Suprapubic skin (tissue), 4 donors: ENCODE data around the gene YES1.

Experiments
- CTCF ChIP-seq, 2 donors: fragments of 200-600 bp in 1 of 2; fragments of 450-650 bp in 1 of 2; sonication (generic) in 1 of 2; IDR thresholded peaks; one replicate each; pipeline ENCODE4 v1.5.1; 2016 to 2019; ENCODE audit warnings: antibody characterized with exemption in 2 of 2, mild to moderate bottlenecking in 1 of 2, moderate library complexity in 1 of 2
- EP300 ChIP-seq: sonication (generic); formaldehyde crosslinking; IDR thresholded peaks from one replicate; pipeline ENCODE4 v1.6.1; 2017; ENCODE audit warnings: antibody characterized with exemption
- POLR2A ChIP-seq, 2 donors: fragments of 450-650 bp; IDR thresholded peaks; one replicate each; pipeline ENCODE4 v1.6.1; 2017; ENCODE audit warnings: antibody characterized with exemption in 2 of 2, mild to moderate bottlenecking in 2 of 2, moderate library complexity in 2 of 2
- POLR2AphosphoS5 ChIP-seq, 3 donors: sonication (generic); formaldehyde crosslinking; IDR thresholded peaks; one replicate each; pipeline ENCODE4 v1.6.1; 2017; ENCODE audit warnings: antibody characterized with exemption in 3 of 3

DNA sequence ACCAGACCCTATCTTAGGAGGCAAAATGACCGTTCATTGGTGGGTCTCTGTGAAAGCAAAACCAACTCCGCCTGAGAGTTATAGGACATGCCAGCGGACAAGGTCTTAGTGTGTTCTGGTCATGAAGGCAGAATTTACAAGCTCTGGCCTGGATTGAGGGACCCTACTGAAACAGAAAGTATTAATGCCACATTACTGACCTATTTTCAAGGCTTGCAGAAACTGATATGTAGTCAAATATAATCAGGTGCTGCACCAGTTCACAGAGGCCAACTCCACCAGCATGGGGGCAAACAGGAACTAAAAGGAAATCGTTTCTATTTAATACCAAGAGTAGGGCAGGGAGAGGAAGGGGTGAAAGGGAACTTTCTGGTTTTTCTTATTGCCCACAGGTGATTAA is 134.9 kb downstream of the YES1 start:
- no peak for TF ChIP-seq CTCF (IDR thresholded peaks at IDR 0.05)
- TF ChIP-seq POLR2AphosphoS5 (IDR thresholded peaks at IDR 0.05) = no peak
- no peak for TF ChIP-seq POLR2A (IDR thresholded peaks at IDR 0.05)
- no peak for TF ChIP-seq EP300
